Stimulated activated effector memory CD8-positive, alpha-beta T cell treated with anti-CD3 and anti-CD28 coated beads, Interleukin-12 subunit alpha, Interleukin-12 subunit beta, amount 100 ng/mL, for 72 hours (primary cell): ENCODE results near the gene LINC01488.

Experiments used
- ATAC-seq: fragments of 150-1000 bp; cut with Tn5 transposase; 2 replicates; pipeline ENCODE4 v1.10.0; 2021
- DNase-seq, 2 donors: peaks; one replicate each; pipeline ENCODE4 v3.0.0; 2021 to 2022; ENCODE audit warnings: low spot score in 2 of 2
- H3K27ac Mint-ChIP-seq: one replicate; pipeline ENCODE4 v1.8.0; 2022; ENCODE audit warnings: mild to moderate bottlenecking, mixed read lengths
- H3K36me3 Mint-ChIP-seq: one replicate; pipeline ENCODE4 v1.8.0; 2022; ENCODE audit warnings: mild to moderate bottlenecking, mixed read lengths
- H3K4me1 Mint-ChIP-seq: one replicate; pipeline ENCODE4 v1.8.0; 2022; ENCODE audit warnings: mixed read lengths
- H3K4me3 Mint-ChIP-seq: one replicate; pipeline ENCODE4 v1.8.0; 2022; ENCODE audit warnings: mild to moderate bottlenecking, mixed read lengths
- H3K9me3 Mint-ChIP-seq: one replicate; pipeline ENCODE4 v1.8.0; 2022; ENCODE audit warnings: mixed read lengths

Gene LINC01488

GRCh38 chr11:69476509-69476961 is 4.9 kb upstream of the LINC01488 start:
- DNase-seq, result no peak
- H3K27ac Mint-ChIP-seq, result no peak overlapping the region
- no peaks in the 10 kb centered on the region for H3K4me1 Mint-ChIP-seq
- H3K9me3 Mint-ChIP-seq, result no peaks in the 10 kb centered on the region
- H3K36me3 Mint-ChIP-seq, result no peaks in the 10 kb centered on the region
- no peak for ATAC-seq
- H3K4me3 Mint-ChIP-seq, result no peak overlapping the region

GRCh38 chr11:69477086-69477485 is 4.4 kb upstream of the LINC01488 start:
- Mint-ChIP-seq H3K9me3 (no peaks in the 10 kb centered on the region), H3K4me3 (no peak overlapping the region), H3K27ac (no peak overlapping the region), H3K36me3 (no peaks in the 10 kb centered on the region), H3K4me1 (no peaks in the 10 kb centered on the region)
- ATAC-seq (no peak), DNase-seq (no peak)

GRCh38 chr11:69479591-69480271 is 1.7 kb upstream of the LINC01488 start:
- no peak for DNase-seq
- Mint-ChIP-seq H3K9me3 (no peaks in the 10 kb centered on the region), H3K27ac (no peak overlapping the region), H3K4me3 (no peak overlapping the region), H3K4me1 (no peaks in the 10 kb centered on the region), H3K36me3 (no peaks in the 10 kb centered on the region)
- no peak for ATAC-seq

- Mint-ChIP-seq H3K27ac (no peak overlapping the region), H3K9me3 (no peaks in the 10 kb centered on the region), H3K4me3 (no peak overlapping the region), H3K36me3 (no peaks in the 10 kb centered on the region), H3K4me1 (no peaks in the 10 kb centered on the region)
- DNase-seq (no peak), ATAC-seq (peak; percentile 4)
These were observed 693 bp upstream of the LINC01488 start for GRCh38 chr11:69480547-69481392.

GRCh38 chr11:69482322-69482721 is 859 bp downstream of the LINC01488 start:
- Mint-ChIP-seq H3K9me3 (no peaks in the 10 kb centered on the region), H3K4me1 (no peaks in the 10 kb centered on the region), H3K4me3 (no peak overlapping the region), H3K36me3 (no peaks in the 10 kb centered on the region), H3K27ac (no peak overlapping the region)
- DNase-seq, result no peak
- ATAC-seq, result no peak

- no peaks in the 10 kb centered on the region for H3K9me3 Mint-ChIP-seq
- ATAC-seq, result no peak
- no peak overlapping the region for H3K4me3 Mint-ChIP-seq
- H3K27ac Mint-ChIP-seq, result no peak overlapping the region
- no peaks in the 10 kb centered on the region for H3K4me1 Mint-ChIP-seq
- DNase-seq, result no peak
- H3K36me3 Mint-ChIP-seq, result no peaks in the 10 kb centered on the region
These were observed 1.7 kb downstream of the LINC01488 start for GRCh38 chr11:69483170-69483569.

- no peaks in the 10 kb centered on the region for H3K36me3 Mint-ChIP-seq
- no peak overlapping the region for H3K27ac Mint-ChIP-seq
- H3K9me3 Mint-ChIP-seq, result no peaks in the 10 kb centered on the region
- no peak overlapping the region for H3K4me3 Mint-ChIP-seq
- H3K4me1 Mint-ChIP-seq, result no peaks in the 10 kb centered on the region
- ATAC-seq, result no peak
- no peak for DNase-seq
These were observed 2.4 kb downstream of the LINC01488 start for GRCh38 chr11:69483691-69484426.

GRCh38 chr11:69484427-69485259 is 3.2 kb downstream of the LINC01488 start:
- H3K36me3 Mint-ChIP-seq, result no peaks in the 10 kb centered on the region
- no peak for DNase-seq
- ATAC-seq, result no peak
- H3K9me3 Mint-ChIP-seq, result no peaks in the 10 kb centered on the region
- H3K4me3 Mint-ChIP-seq, result no peak overlapping the region
- no peaks in the 10 kb centered on the region for H3K4me1 Mint-ChIP-seq
- no peak overlapping the region for H3K27ac Mint-ChIP-seq

GRCh38 chr11:69485337-69486041 is 4.0 kb downstream of the LINC01488 start:
- Mint-ChIP-seq H3K27ac (no peak overlapping the region), H3K4me1 (no peaks in the 10 kb centered on the region), H3K36me3 (no peaks in the 10 kb centered on the region), H3K4me3 (no peak overlapping the region), H3K9me3 (no peaks in the 10 kb centered on the region)
- DNase-seq, result no peak
- ATAC-seq, result no peak

- Mint-ChIP-seq H3K27ac (no peak overlapping the region), H3K4me1 (no peaks in the 10 kb centered on the region), H3K4me3 (no peak overlapping the region), H3K36me3 (no peaks in the 10 kb centered on the region), H3K9me3 (no peaks in the 10 kb centered on the region)
- DNase-seq (no peak), ATAC-seq (no peak)
These were observed 4.8 kb downstream of the LINC01488 start for GRCh38 chr11:69486056-69486772.

GRCh38 chr11:69486773-69487291 is 5.4 kb downstream of the LINC01488 start:
- no peak for ATAC-seq
- H3K9me3 Mint-ChIP-seq, result no peaks in the 10 kb centered on the region
- H3K4me1 Mint-ChIP-seq, result no peaks in the 10 kb centered on the region
- H3K36me3 Mint-ChIP-seq, result no peaks in the 10 kb centered on the region
- no peak overlapping the region for H3K27ac Mint-ChIP-seq
- no peak for DNase-seq
- H3K4me3 Mint-ChIP-seq, result no peak overlapping the region

- H3K27ac Mint-ChIP-seq, result no peak overlapping the region
- H3K4me1 Mint-ChIP-seq, result no peaks in the 10 kb centered on the region
- ATAC-seq, result no peak
- no peak overlapping the region for H3K4me3 Mint-ChIP-seq
- H3K9me3 Mint-ChIP-seq, result no peaks in the 10 kb centered on the region
- no peaks in the 10 kb centered on the region for H3K36me3 Mint-ChIP-seq
- no peak for DNase-seq
These were observed 5.9 kb downstream of the LINC01488 start for GRCh38 chr11:69487391-69487790.

- DNase-seq, result no peak
- Mint-ChIP-seq H3K4me3 (no peak overlapping the region), H3K27ac (no peak overlapping the region)
These were observed 6.5 kb downstream of the LINC01488 start for GRCh38 chr11:69487849-69488542.

More at GRCh38 chr11:69487849-69488542, 6.5 kb downstream of the LINC01488 start:
- no peak for ATAC-seq
- Mint-ChIP-seq H3K9me3 (no peaks in the 10 kb centered on the region), H3K36me3 (no peaks in the 10 kb centered on the region), H3K4me1 (no peaks in the 10 kb centered on the region)
